Measurements from ENCODE around the gene ZC3H7A.

The ZC3H7A gene

DNA sequence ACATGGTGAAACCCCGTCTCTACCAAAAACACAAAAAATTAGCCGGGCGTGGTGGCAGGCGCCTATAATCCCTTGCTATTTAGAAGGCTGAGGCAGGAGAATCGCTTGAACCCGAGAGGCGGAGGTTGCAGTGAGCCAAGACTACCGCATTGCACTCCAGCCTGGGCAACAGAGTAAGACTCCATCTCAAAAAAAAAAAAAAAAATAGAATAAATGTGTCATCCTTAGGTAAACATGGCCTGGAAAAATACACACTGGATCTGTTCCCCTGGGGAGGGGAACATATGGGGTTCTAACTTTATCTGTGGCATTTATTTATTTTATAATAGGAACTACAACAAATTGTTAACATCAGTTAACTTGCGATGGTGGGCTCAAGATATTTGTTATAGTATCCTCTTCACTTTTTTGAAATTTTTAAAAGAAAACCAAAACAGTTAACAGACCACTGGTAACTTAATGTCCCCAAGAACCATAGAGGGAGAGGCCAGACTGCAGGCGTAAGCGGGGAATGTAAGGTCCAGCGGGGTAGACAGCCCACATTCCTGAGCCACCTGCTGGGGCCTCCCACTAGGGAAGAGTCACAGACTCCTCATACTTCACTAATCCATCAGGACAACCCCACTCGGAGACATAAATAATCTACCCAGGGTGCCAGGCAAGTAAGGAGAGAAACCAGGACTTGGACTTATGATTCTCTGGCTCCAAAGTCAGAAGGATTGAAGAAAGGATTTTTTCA is 41.9 kb downstream of the ZC3H7A start:
- no peak overlapping the region for H3K4me3 ChIP-seq (ENCODE audit: control insufficient read depth, low read depth, low read length)
- no peak for DNase-seq (ENCODE audit: low read depth)
- TF ChIP-seq, protein P1, sequence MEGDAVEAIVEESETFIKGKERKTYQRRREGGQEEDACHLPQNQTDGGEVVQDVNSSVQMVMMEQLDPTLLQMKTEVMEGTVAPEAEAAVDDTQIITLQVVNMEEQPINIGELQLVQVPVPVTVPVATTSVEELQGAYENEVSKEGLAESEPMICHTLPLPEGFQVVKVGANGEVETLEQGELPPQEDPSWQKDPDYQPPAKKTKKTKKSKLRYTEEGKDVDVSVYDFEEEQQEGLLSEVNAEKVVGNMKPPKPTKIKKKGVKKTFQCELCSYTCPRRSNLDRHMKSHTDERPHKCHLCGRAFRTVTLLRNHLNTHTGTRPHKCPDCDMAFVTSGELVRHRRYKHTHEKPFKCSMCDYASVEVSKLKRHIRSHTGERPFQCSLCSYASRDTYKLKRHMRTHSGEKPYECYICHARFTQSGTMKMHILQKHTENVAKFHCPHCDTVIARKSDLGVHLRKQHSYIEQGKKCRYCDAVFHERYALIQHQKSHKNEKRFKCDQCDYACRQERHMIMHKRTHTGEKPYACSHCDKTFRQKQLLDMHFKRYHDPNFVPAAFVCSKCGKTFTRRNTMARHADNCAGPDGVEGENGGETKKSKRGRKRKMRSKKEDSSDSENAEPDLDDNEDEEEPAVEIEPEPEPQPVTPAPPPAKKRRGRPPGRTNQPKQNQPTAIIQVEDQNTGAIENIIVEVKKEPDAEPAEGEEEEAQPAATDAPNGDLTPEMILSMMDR (conservative IDR thresholded peaks at IDR 0.05; ENCODE audit: control insufficient read depth, insufficient read depth, low read depth, low read length), result no peak

DNA sequence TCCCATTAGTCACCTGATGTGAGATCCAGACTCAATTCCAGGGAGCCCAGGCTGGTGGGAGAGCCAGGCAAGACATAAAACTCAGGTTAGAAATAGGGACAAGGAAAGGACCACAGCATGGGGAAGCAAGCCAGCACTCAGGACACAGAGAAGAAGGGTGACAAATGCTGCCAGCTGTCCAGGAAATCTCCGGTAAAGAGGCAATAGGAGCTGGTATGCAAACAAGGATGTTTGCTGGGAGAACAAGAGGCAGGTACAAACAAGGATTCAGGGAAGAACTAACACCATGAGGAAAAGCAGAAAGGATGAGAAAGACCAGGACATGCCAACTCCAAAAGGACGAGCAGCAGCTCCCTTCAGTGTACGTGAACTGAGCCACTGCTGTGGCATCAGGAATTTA is 44.2 kb downstream of the ZC3H7A start:
- TF ChIP-seq, protein P1 (conservative IDR thresholded peaks at IDR 0.05; ENCODE audit: control insufficient read depth, insufficient read depth, low read depth, low read length), result no peak
- H3K4me3 ChIP-seq (ENCODE audit: control insufficient read depth, low read depth, low read length), result no peak overlapping the region

DNA sequence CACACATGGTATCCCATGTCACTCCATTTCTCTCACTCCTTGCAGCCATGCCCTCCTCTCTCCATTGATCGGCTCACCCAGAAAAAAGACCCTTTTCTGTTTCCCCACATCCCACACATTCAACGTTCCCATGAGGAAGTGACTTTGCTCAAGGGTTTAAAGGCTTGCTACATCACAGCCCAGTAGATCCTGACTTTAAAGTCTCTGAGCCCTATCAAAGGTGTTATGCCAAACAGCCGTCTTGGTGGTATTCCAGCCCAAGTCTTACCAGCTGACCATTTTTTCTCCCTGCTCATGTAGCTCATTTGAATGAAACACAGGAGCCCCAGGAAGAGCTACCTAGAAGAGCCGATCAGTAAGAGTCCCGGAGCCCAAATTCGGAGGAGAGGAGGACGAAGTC is 47.0 kb downstream of the ZC3H7A start:
- H3K4me3 ChIP-seq (ENCODE audit: control insufficient read depth, low read depth, low read length), result no peak overlapping the region
- TF ChIP-seq, protein P1 (conservative IDR thresholded peaks at IDR 0.05; ENCODE audit: control insufficient read depth, insufficient read depth, low read depth, low read length), result no peak
- no peak for DNase-seq (ENCODE audit: low read depth)

More for the DNA sequence above, 44.2 kb downstream of the ZC3H7A start:
- DNase-seq (ENCODE audit: low read depth), result no peak

DNA sequence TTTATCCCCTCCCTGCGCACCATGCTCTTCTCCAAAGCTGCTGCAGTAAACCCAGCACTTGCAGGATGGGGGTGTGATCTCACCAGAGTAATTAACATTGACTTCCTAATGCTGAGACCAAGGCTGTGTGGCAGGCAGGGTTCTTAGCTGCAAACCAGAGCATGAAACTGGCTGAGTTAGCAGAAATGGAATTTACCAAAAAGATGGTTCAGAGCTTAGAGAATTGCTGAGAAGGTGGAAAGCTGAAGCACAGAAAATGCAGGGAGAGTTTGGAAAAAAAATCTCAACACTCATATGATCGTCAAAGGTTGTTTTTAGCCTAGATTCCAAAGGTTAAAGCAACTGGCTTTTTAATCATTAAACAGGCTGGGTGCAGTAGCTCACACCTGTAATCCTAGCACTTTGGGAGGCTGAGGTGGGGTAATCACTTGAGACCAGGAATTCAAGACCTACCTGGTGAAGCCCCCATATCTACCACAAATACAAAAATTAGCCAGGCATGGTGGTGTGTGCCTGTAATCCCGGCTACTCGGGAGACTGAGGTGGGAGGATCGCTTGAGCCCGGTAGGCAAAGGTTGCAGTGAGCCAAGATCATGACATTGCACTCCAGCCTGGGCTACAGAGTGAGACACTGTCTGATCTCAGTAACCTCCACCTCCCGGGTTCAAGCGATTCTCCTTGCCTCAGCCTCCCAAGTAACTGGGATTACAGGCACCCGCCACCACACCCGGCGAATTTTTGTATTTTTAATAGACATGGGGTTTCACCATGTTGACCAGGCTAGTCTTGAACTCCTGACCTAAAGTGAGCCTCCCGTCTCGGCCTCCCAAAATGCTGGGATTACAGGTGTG is 48.4 kb downstream of the ZC3H7A start:
- TF ChIP-seq, protein P1 (conservative IDR thresholded peaks at IDR 0.05; ENCODE audit: control insufficient read depth, insufficient read depth, low read depth, low read length), result no peak
- DNase-seq (ENCODE audit: low read depth), result no peak
- H3K4me3 ChIP-seq (ENCODE audit: control insufficient read depth, low read depth, low read length), result no peak overlapping the region

DNA sequence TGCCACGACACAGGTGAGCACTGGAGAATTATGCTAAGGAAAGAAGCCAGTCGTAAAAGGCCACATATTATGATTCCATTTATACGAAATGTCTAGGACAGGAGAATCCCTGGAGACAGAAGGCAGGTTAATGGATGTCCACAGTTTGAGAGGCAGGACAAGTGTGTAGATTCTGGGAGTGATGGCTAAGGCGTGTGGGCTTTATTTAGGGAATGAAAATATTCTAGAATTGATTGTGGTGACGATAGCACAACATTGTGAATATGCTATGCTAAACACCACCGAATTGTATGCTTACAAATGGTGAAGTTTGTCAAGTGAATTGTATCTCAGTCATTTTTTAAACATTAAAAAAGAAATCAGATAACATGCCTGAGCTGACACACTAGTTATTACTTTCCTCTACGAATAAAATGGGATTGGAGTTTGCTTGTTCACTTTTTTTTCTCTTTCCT is 49.1 kb downstream of the ZC3H7A start:
- TF ChIP-seq, protein P1 (conservative IDR thresholded peaks at IDR 0.05; ENCODE audit: control insufficient read depth, insufficient read depth, low read depth, low read length), result no peak
- no peak overlapping the region for H3K4me3 ChIP-seq (ENCODE audit: control insufficient read depth, low read depth, low read length)
- no peak for DNase-seq (ENCODE audit: low read depth)

DNA sequence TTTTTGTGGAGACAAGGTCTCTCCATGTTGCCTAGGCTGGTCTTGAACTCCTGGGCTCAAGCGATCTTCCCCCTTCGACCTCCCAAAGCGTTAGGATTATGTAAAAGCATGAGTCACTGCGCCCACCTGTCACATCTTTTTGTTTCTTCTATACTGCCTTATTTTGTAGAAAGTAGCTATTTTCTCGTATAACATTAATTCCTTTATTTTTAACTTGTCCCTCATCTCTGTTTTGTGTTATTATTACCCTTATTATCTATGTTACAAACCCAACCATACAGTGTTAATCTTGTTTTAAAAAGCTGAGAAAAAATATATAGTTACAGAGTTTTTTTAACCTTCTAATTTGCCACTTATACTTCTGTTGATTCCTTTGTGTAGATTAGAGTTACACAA is 53.0 kb downstream of the ZC3H7A start:
- H3K4me3 ChIP-seq (ENCODE audit: control insufficient read depth, low read depth, low read length), result no peak overlapping the region
- TF ChIP-seq, protein P1 (conservative IDR thresholded peaks at IDR 0.05; ENCODE audit: control insufficient read depth, insufficient read depth, low read depth, low read length), result no peak
- no peak for DNase-seq (ENCODE audit: low read depth)

Measured in fibroblast of mammary gland (primary cell).